HepG2 (cell line): ENCODE measurements around the gene MYO7B. TPM values are rescaled to one million over a fixed set of nuclear protein-coding genes. Genes with fewer than 3 reads are reported as not detected.

Source experiments
- ATAC-seq: fragments of 200-7000 bp; cut with Tn5 transposase; 3 replicates; pipeline ENCODE4 v1.9.1; 2020; ENCODE audit warnings: mild to moderate bottlenecking, moderate library complexity
- BruUV-seq: library from RNA; stranded (reverse); fragments of 400-500 nt; replicated peaks from 2 replicates; lab custom pipeline; 2021; lab: Mats Ljungman, UMichigan
- CTCF ChIA-PET: fragments of 300-600 bp; formaldehyde crosslinking; extraction: SDS; loops from one replicate; lab custom pipeline; 2021; ENCODE audit warnings: low total read pairs, inconsistent platforms, low intra/inter-chr PET ratio; lab: Yijun Ruan, JAX
- POLR2A ChIA-PET: fragments of 350-600 bp; sonication (Branson Sonifier 250); formaldehyde crosslinking; loops from one replicate; lab custom pipeline; 2020; ENCODE audit warnings: antibody characterized with exemption, inconsistent platforms; lab: Yijun Ruan, JAX
- DNase-seq: peaks from one replicate; pipeline ENCODE4 v3.0.0-alpha.2; 2015; ENCODE audit warnings: low spot score
- FAIRE-seq: peaks from 3 replicates; lab custom pipeline; 2011; peaks lifted over from hg19 to GRCh38; lab: Jason Lieb, UNC
- H2AFZ ChIP-seq: one replicate; pipeline ENCODE4 v1.6.1; 2011; ENCODE audit warnings: low read length, inconsistent platforms
- H3K27ac ChIP-seq: fragments of 300-600 bp; 3 replicates; pipeline ENCODE4 v1.8.0; 2011; ENCODE audit warnings: mixed run types, mild to moderate bottlenecking, mixed read lengths, low read length, inconsistent platforms; ENCODE audit not compliant: insufficient read depth; ENCODE audit errors: extremely low read length
- H3K27me3 ChIP-seq, 2 experiments: fragments of 200-600 bp in 1 of 2; 2 replicates in 1 of 2; 3 replicates in 1 of 2; pipeline versions ENCODE4 v1.6.0 to v1.8.0; 2011; ENCODE audit warnings: low read length in 2 of 2, mild to moderate bottlenecking in 2 of 2, moderate library complexity in 2 of 2, inconsistent platforms in 1 of 2; ENCODE audit not compliant: insufficient read depth in 2 of 2, control insufficient read depth in 1 of 2
- H3K36me3 ChIP-seq, 2 experiments: fragments of 200-600 bp in 1 of 2; replicated peaks in 1 of 2; 2 replicates in 1 of 2; 3 replicates in 1 of 2; pipeline versions ENCODE4 v1.5.1 to v1.8.0; 2011; ENCODE audit warnings: low read length in 2 of 2, inconsistent platforms in 1 of 2; ENCODE audit not compliant: insufficient read depth in 2 of 2, control insufficient read depth in 1 of 2
- H3K4me1 ChIP-seq: 2 replicates; pipeline ENCODE4 v1.5.1; 2012; ENCODE audit warnings: low read length, inconsistent platforms; ENCODE audit not compliant: insufficient read depth
- H3K4me2 ChIP-seq: 2 replicates; pipeline ENCODE4 v1.6.0; 2011; ENCODE audit warnings: low read depth, low read length, inconsistent platforms
- H3K4me3 ChIP-seq, 3 experiments: fragments of 200-600 bp in 1 of 3; sonication (generic), shearing (Covaris generic) in 1 of 3; replicated peaks in 1 of 3; 2 replicates each; pipeline ENCODE4 v1.5.1; 2011 to 2016; ENCODE audit warnings: low read length in 3 of 3, inconsistent platforms in 2 of 3, low read depth in 2 of 3, mild to moderate bottlenecking in 2 of 3, control low read depth in 1 of 3, mixed read lengths in 1 of 3; ENCODE audit not compliant: insufficient read depth in 1 of 3
- H3K79me2 ChIP-seq: one replicate; pipeline ENCODE4 v1.6.1; 2011; ENCODE audit warnings: low read length, inconsistent platforms; ENCODE audit not compliant: insufficient read depth
- H3K9ac ChIP-seq: 2 replicates; pipeline ENCODE4 v1.6.0; 2011; ENCODE audit warnings: mild to moderate bottlenecking, low read depth, low read length, inconsistent platforms; ENCODE audit not compliant: insufficient read depth
- H3K9me3 ChIP-seq: 2 replicates; pipeline ENCODE4 v1.5.1; 2012; ENCODE audit warnings: mild to moderate bottlenecking, low read length
- H4K20me1 ChIP-seq: 2 replicates; pipeline ENCODE4 v1.6.0; 2011; ENCODE audit warnings: inconsistent platforms, mild to moderate bottlenecking, low read length, moderate library complexity; ENCODE audit not compliant: insufficient read depth
- DR1 ChIP-seq: sonication (generic); formaldehyde crosslinking; IDR thresholded peaks from 2 replicates; pipeline ENCODE4 v1.8.0; 2021; ENCODE audit warnings: mild to moderate bottlenecking, missing genetic modification reagents, inconsistent platforms
- FOXK2 ChIP-seq: fragments of 450-650 bp; IDR thresholded peaks from 2 replicates; pipeline ENCODE4 v1.6.1; 2016
- HNRNPL ChIP-seq: fragments of 200-400 bp; formaldehyde crosslinking; IDR thresholded peaks from 2 replicates; pipeline ENCODE4 v1.6.1; 2017; ENCODE audit warnings: mild to moderate bottlenecking, low read depth, low read length
- JUN ChIP-seq: sonication (generic); formaldehyde crosslinking; IDR thresholded peaks from 2 replicates; pipeline ENCODE4 v1.4.0; 2020; ENCODE audit warnings: mild to moderate bottlenecking, missing genetic modification reagents
- KDM1A ChIP-seq: IDR thresholded peaks from 2 replicates; pipeline ENCODE4 v1.6.1; 2016; ENCODE audit warnings: missing compliant biosample characterization
- NFKB2 ChIP-seq: sonication (generic); formaldehyde crosslinking; IDR thresholded peaks from 2 replicates; pipeline ENCODE4 v1.4.0; 2020; ENCODE audit warnings: missing genetic modification reagents, borderline replicate concordance
- NR3C1 ChIP-seq: sonication (generic); formaldehyde crosslinking; IDR thresholded peaks from 2 replicates; pipeline ENCODE4 v1.4.0; 2020; ENCODE audit warnings: missing genetic modification reagents
- SYNCRIP ChIP-seq: fragments of 200-400 bp; formaldehyde crosslinking; IDR thresholded peaks from 2 replicates; pipeline ENCODE4 v1.6.1; 2018; ENCODE audit warnings: mild to moderate bottlenecking, low read depth, low read length; ENCODE audit not compliant: insufficient read depth
- TEF ChIP-seq: sonication (generic); formaldehyde crosslinking; IDR thresholded peaks from 2 replicates; pipeline ENCODE4 v1.5.0; 2020; ENCODE audit warnings: missing genetic modification reagents
- USF2 ChIP-seq, 2 experiments: sonication (generic) in 1 of 2; formaldehyde crosslinking in 1 of 2; IDR thresholded peaks; 2 replicates each; pipeline versions ENCODE4 v1.5.1 to v1.6.1; 2011 to 2020; ENCODE audit warnings: borderline replicate concordance in 1 of 2, low read depth in 1 of 2, low read length in 1 of 2, mild to moderate bottlenecking in 1 of 2, missing genetic modification reagents in 1 of 2, moderate library complexity in 1 of 2
- ZFP41 ChIP-seq: sonication (generic); formaldehyde crosslinking; IDR thresholded peaks from 2 replicates; pipeline ENCODE4 v1.4.0; 2020; ENCODE audit warnings: mild to moderate bottlenecking, missing genetic modification reagents, borderline replicate concordance
- ZNF687 ChIP-seq: sonication (generic); formaldehyde crosslinking; IDR thresholded peaks from 2 replicates; pipeline ENCODE4 v1.5.1; 2020; ENCODE audit warnings: mild to moderate bottlenecking, missing genetic modification reagents, moderate library complexity
- WGBS: methylation state at CpG from one replicate; pipeline ENCODE4 v1.1.6; 2017; ENCODE audit warnings: low lambda C conversion rate; 5-methylcytosine and 5-hydroxymethylcytosine counted together
- in situ Hi-C: cut with HindIII; loops from 2 replicates; pipeline ENCODE4 v1.10.0; 2017; ENCODE audit warnings: low pct_unique_long_range_greater_than_20kb; ENCODE audit not compliant: extremely low pct_ligation_motif_present
- intact Hi-C: fragments of 100-400 bp; cut with micrococcal nuclease; formaldehyde crosslinking; loops from one replicate; pipeline ENCODE4 v1.10.0; 2022; ENCODE audit not compliant: unreplicated experiment
- polyA plus RNA-seq, 8 experiments: library from polyadenylated mRNA; depleted of rRNA in 3 of 8; stranded (reverse) in 7 of 8; unstranded in 1 of 8; fragments of >200 nt; fragmentation: Illumina TruSeq in 4 of 8; extraction: Trizol in 4 of 8; gene quantifications; 2 replicates each; pipeline versions ENCODE4 v1.2.1 to v1.2.3, GENCODE V29; 2011 to 2016; ENCODE audit warnings: low read depth in 4 of 8, missing spikeins in 1 of 8, mixed read lengths in 1 of 8; ENCODE audit not compliant: insufficient read depth in 1 of 8
- total RNA-seq, 5 experiments: library from RNA; depleted of rRNA; stranded (reverse); fragments of >200 nt; fragmentation: Illumina TruSeq; extraction: Trizol; gene quantifications; 2 replicates each; pipeline ENCODE4 v1.2.3, GENCODE V29; 2016; ENCODE audit warnings: low read depth in 1 of 5
- TF ChIP-seq, protein P1 (sequence below): sonication (generic); formaldehyde crosslinking; IDR thresholded peaks from 2 replicates; pipeline ENCODE4 v1.9.0; 2021; ENCODE audit warnings: missing genetic modification reagents, borderline replicate concordance

Gene MYO7B
- total and polyA plus RNA-seq, 2 of the 13 experiments (the other 11 are each of a cell fraction or from before 2014, with no cell fraction given) = not detected

DNA sequence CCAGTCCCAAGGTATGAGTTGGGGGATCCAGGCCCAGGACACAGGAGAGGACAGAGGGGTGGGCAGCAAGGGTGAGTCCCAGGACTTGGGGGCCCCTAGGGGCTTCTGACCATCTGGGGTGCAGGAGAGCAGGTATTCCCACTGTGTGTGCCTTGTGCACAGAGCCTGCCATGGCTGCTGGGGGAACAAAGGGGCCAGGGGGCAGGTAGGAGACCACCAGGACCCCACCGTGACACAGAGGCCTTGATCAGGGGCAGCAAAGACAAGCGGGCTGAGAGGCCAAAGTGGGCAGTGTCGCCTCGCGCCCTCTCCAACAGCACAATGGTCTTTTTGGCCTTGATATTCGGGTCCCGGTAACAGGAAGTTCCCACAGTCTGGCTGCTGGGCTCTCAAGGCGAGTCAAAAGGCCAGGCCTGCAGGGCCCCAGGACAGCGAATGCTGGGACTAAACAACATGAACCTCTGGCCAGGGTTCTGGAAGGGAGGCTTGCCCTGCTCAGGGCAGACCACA is 98.1 kb downstream of the MYO7B start (continued):
- TF ChIP-seq USF2 (IDR thresholded peaks at IDR 0.05; ENCODE audit: low read depth, low read length) (no peak), USF2 (CRISPR knock-in tag; IDR thresholded peaks at IDR 0.05; ENCODE audit: borderline replicate concordance) (no peak), KDM1A (no peak), HNRNPL (no peak), SYNCRIP (no peak), TEF (no peak), ZFP41 (CRISPR knock-in tag) (no peak)
- TF ChIP-seq, all 625 proteins: peak for 0

GRCh38 chr2:127634066-127634617 is 98.7 kb downstream of the MYO7B start:
- intact Hi-C loops = no loop called here
- no peaks in the 10 kb centered on the region for H4K20me1 ChIP-seq
- in situ Hi-C loops = no loop called here
- WGBS = 47% methylated on average over 13 of the region's 16 CpGs
- ATAC-seq = no peak
- no TSS peak for BruUV-seq
- FAIRE-seq = no peak
- POLR2A ChIA-PET = no interaction called here
- H3K36me3 ChIP-seq = no peaks in the 10 kb centered on the region
- H3K9ac ChIP-seq = no peak overlapping the region
- no peaks in the 10 kb centered on the region for H3K79me2 ChIP-seq
- H3K27ac ChIP-seq = no peak overlapping the region
- peaks cover 29 to 96% of the 10 kb centered on the region in 2 experiments for H3K27me3 ChIP-seq
- CTCF ChIA-PET = no interaction called here
- H3K4me3 ChIP-seq = no peak overlapping the region
- DNase-seq = no peak
- H3K4me1 ChIP-seq = peaks cover 22% of the 10 kb centered on the region; the same call in 1 of the 2 replicates
- H2AFZ ChIP-seq = no peak overlapping the region
- H3K9me3 ChIP-seq = no peaks in the 10 kb centered on the region
- H3K4me2 ChIP-seq = no peak overlapping the region
- TF ChIP-seq, protein P1, sequence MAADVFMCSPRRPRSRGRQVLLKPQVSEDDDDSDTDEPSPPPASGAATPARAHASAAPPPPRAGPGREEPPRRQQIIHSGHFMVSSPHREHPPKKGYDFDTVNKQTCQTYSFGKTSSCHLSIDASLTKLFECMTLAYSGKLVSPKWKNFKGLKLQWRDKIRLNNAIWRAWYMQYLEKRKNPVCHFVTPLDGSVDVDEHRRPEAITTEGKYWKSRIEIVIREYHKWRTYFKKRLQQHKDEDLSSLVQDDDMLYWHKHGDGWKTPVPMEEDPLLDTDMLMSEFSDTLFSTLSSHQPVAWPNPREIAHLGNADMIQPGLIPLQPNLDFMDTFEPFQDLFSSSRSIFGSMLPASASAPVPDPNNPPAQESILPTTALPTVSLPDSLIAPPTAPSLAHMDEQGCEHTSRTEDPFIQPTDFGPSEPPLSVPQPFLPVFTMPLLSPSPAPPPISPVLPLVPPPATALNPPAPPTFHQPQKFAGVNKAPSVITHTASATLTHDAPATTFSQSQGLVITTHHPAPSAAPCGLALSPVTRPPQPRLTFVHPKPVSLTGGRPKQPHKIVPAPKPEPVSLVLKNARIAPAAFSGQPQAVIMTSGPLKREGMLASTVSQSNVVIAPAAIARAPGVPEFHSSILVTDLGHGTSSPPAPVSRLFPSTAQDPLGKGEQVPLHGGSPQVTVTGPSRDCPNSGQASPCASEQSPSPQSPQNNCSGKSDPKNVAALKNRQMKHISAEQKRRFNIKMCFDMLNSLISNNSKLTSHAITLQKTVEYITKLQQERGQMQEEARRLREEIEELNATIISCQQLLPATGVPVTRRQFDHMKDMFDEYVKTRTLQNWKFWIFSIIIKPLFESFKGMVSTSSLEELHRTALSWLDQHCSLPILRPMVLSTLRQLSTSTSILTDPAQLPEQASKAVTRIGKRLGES (CRISPR knock-in tag) = no peak
- no peak for TF ChIP-seq DR1
- no peak for TF ChIP-seq NFKB2 (CRISPR knock-in tag)
- TF ChIP-seq JUN (CRISPR knock-in tag) = no peak
- no peak for TF ChIP-seq NR3C1 (CRISPR knock-in tag)
- no peak for TF ChIP-seq ZNF687 (CRISPR knock-in tag)
- no peak for TF ChIP-seq FOXK2
